ENCODE data around the gene TMEM127. TPM values are rescaled to one million over a fixed set of nuclear protein-coding genes. Genes with fewer than 3 reads are reported as not detected.

Gene TMEM127
- total RNA-seq, 1 donor from 2014 or later, result 85.7 TPM

DNA sequence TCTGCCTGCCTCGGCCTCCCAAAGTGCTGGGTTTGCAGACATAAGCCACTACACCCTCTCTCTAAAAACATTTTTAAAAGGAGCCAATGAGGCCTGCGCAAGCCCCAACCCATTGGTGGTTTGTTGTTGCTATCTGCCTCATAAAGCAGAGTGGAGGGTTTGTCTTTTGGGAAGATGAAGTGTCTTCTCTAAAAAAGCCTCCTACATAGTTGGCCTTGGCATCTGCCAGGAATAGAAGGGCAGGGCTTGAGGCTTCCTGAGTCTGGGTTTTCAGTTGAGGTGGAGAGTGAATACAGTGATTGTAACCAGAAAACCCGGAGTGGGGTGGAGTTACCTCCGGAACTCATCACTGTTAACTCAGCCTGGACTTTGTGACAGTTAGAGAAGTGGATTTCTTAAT, 51.2 kb downstream of the TMEM127 start:
- DNase-seq, result no peak
- no peaks in the 10 kb centered on the region for H3K9me3 ChIP-seq (replicated peaks)
- peaks cover 6% of the 10 kb centered on the region for H3K4me1 ChIP-seq
- no peaks in the 10 kb centered on the region for H3K27me3 ChIP-seq (ENCODE audit: low read depth)
- H3K36me3 ChIP-seq, result no peaks in the 10 kb centered on the region
- TF ChIP-seq, protein P1, sequence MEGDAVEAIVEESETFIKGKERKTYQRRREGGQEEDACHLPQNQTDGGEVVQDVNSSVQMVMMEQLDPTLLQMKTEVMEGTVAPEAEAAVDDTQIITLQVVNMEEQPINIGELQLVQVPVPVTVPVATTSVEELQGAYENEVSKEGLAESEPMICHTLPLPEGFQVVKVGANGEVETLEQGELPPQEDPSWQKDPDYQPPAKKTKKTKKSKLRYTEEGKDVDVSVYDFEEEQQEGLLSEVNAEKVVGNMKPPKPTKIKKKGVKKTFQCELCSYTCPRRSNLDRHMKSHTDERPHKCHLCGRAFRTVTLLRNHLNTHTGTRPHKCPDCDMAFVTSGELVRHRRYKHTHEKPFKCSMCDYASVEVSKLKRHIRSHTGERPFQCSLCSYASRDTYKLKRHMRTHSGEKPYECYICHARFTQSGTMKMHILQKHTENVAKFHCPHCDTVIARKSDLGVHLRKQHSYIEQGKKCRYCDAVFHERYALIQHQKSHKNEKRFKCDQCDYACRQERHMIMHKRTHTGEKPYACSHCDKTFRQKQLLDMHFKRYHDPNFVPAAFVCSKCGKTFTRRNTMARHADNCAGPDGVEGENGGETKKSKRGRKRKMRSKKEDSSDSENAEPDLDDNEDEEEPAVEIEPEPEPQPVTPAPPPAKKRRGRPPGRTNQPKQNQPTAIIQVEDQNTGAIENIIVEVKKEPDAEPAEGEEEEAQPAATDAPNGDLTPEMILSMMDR (IDR thresholded peaks at IDR 0.05; ENCODE audit: borderline replicate concordance), result no peak
- no peak overlapping the region for H3K27ac ChIP-seq (replicated peaks)
- H3K4me3 ChIP-seq, result no peak overlapping the region
- intact Hi-C loops (cut with micrococcal nuclease), result no loop called here

DNA sequence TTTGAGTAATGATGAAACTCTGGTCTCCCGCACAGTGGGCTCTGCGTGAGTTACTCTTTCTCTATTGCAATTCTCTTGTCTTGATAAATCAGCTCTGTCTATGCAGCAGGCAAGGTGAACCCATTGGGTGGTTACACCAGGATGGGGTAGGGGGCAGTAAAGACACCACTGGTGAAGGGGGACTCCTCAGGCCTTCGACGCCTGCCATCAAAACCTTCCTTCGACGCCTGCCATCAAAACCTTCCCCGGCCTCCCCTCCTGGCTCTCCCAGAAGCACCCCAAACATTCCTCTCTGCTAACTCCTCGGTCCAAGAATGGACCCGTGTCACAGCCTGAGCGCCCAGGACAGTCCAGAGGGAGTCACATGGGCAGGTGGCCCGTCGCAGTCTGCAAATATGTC, 52.4 kb downstream of the TMEM127 start:
- Histone ChIP-seq H3K36me3 (no peaks in the 10 kb centered on the region), H3K27me3 (ENCODE audit: low read depth) (no peaks in the 10 kb centered on the region), H3K27ac (replicated peaks) (no peak overlapping the region), H3K9me3 (replicated peaks) (no peaks in the 10 kb centered on the region), H3K4me3 (no peak overlapping the region), H3K4me1 (peaks cover 15% of the 10 kb centered on the region)
- TF ChIP-seq, protein P1 (IDR thresholded peaks at IDR 0.05; ENCODE audit: borderline replicate concordance), result no peak
- intact Hi-C loops (cut with micrococcal nuclease), result no loop called here
- no peak for DNase-seq

DNA sequence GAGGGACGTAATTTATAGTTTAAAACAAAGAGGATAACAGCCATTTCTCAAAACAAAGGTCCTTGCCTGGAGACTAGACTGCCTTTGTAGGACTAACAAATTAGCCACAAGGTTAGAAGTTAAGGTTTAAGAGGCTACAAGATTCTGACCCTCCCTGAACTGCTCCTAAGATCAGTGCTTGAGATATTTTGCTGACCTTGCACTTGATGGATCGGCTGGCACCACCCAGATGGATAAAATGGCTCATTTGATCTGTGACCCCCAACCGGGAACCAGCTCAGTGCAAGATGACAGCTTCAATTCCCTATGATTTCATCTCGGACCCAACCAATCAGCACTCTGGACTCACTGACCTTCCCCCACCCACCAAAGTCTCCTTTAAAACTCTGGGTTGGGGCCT, 53.5 kb downstream of the TMEM127 start:
- Histone ChIP-seq H3K36me3 (no peaks in the 10 kb centered on the region), H3K27me3 (ENCODE audit: low read depth) (no peaks in the 10 kb centered on the region), H3K27ac (replicated peaks) (no peak overlapping the region), H3K4me3 (no peak overlapping the region), H3K4me1 (peaks cover 25% of the 10 kb centered on the region), H3K9me3 (replicated peaks) (no peaks in the 10 kb centered on the region)
- TF ChIP-seq, protein P1 (IDR thresholded peaks at IDR 0.05; ENCODE audit: borderline replicate concordance), result no peak
- intact Hi-C loops (cut with micrococcal nuclease), result no loop called here
- no peak for DNase-seq

DNA sequence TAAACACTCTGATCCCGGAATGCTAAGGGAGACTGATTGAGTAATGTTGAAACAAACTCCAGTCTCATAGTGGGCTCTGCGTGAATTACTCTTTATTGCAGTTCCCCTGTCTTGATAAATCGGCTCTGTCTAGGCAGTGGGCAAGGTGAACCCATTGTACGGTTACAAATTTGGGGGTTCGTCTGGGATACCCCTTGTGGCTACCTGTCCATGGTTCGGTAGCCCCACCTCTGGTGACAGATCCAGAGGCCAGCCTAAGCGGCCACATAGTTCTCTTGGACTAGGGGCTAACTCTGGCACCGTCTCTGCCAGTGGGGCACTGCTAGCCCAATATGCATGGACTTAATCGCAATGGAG, 56.1 kb downstream of the TMEM127 start:
- Histone ChIP-seq H3K27me3 (ENCODE audit: low read depth) (no peaks in the 10 kb centered on the region), H3K27ac (replicated peaks) (peak overlapping the region; percentile 99), H3K9me3 (replicated peaks) (no peaks in the 10 kb centered on the region), H3K36me3 (no peaks in the 10 kb centered on the region), H3K4me1 (peaks cover 50% of the 10 kb centered on the region), H3K4me3 (peak overlapping the region; percentile 85)
- DNase-seq, result no peak
- intact Hi-C loops (cut with micrococcal nuclease), result no loop called here
- TF ChIP-seq, protein P1 (IDR thresholded peaks at IDR 0.05; ENCODE audit: borderline replicate concordance), result no peak

DNA sequence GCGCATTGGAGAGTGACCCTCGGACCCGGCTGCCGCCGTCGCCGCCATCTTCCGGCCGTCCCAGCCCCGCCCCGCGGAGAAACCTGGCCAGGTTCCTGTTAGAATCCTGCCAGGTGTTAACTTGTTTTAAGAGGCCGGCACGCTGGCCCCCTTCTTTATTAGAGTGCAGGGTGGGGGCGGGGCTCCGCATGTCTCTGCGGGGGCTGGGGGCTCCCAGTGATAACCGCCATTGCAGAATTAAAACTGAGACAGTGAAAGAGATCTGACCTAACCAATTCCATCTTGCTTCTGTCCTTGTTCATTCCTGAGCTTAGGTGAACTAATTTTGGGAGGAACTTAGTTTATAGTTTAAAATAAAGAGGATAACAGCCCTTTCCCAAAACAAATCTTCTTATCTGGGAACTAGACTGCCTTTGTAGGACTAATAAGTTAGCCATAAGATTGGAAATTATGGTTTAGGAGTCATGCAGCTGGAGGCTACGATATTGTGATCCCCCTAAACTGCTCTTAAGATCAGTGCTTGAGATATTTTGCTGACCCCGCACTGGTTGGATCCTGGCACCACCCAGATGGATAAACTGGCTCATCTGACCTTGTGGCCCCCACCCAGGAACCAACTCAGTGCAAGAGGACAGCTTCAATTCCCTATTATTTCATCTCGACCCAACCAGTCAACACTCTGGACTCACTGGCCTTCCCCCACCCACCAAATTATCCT, 56.6 kb downstream of the TMEM127 start:
- peak overlapping the region; percentile 85 for H3K4me3 ChIP-seq
- intact Hi-C loops (cut with micrococcal nuclease), result no loop called here
- H3K27ac ChIP-seq (replicated peaks), result peak overlapping the region; percentile 99
- H3K36me3 ChIP-seq, result no peaks in the 10 kb centered on the region
- H3K27me3 ChIP-seq (ENCODE audit: low read depth), result no peaks in the 10 kb centered on the region
- DNase-seq, result no peak
- no peaks in the 10 kb centered on the region for H3K9me3 ChIP-seq (replicated peaks)
- TF ChIP-seq, protein P1 (IDR thresholded peaks at IDR 0.05; ENCODE audit: borderline replicate concordance), result no peak
- H3K4me1 ChIP-seq, result peaks cover 55% of the 10 kb centered on the region
